BLaER1 (cell line): ENCODE results near the gene PSAPL1.

ENCODE experiments used
- H3K27ac ChIP-seq: shearing (Covaris generic); formaldehyde crosslinking; 2 replicates; pipeline ENCODE4 v1.8.1; 2022
- H3K27me3 ChIP-seq: shearing (Covaris generic); formaldehyde crosslinking; 2 replicates; pipeline ENCODE4 v1.8.1; 2022
- H3K36me3 ChIP-seq: shearing (Covaris generic); formaldehyde crosslinking; 2 replicates; pipeline ENCODE4 v1.8.1; 2022
- H3K4me1 ChIP-seq: shearing (Covaris generic); formaldehyde crosslinking; 2 replicates; pipeline ENCODE4 v1.8.1; 2022
- H3K4me2 ChIP-seq: shearing (Covaris generic); formaldehyde crosslinking; 2 replicates; pipeline ENCODE4 v1.8.1; 2022
- H3K4me3 ChIP-seq: shearing (Covaris generic); formaldehyde crosslinking; 2 replicates; pipeline ENCODE4 v1.8.1; 2022
- H3K9ac ChIP-seq: shearing (Covaris generic); formaldehyde crosslinking; 2 replicates; pipeline ENCODE4 v1.8.1; 2022
- H3K9me3 ChIP-seq: shearing (Covaris generic); formaldehyde crosslinking; 2 replicates; pipeline ENCODE4 v1.8.1; 2022
- H4K20me1 ChIP-seq: shearing (Covaris generic); formaldehyde crosslinking; 2 replicates; pipeline ENCODE4 v1.8.1; 2022
- Cebpa-rat ChIP-seq: shearing (Covaris generic); IDR thresholded peaks from 2 replicates; pipeline ENCODE4 v1.8.1; 2022

PSAPL1 gene

GRCh38 chr4:7390336-7390735, 44.4 kb downstream of the PSAPL1 start:
- peaks cover 84% of the 10 kb centered on the region for H3K4me1 ChIP-seq
- TF ChIP-seq Cebpa-rat = no peak
- no peaks in the 10 kb centered on the region for H3K36me3 ChIP-seq
- 0 out of 2 replicates have a peak overlapping the region, but pooled peaks have one; percentile 18 for H3K27ac ChIP-seq
- H4K20me1 ChIP-seq = peaks cover 32% of the 10 kb centered on the region; the same call in 1 of the 2 replicates
- H3K27me3 ChIP-seq = no peaks in the 10 kb centered on the region
- H3K4me2 ChIP-seq = peak overlapping the region; percentile 40; the same call in 1 of the 2 replicates
- H3K9me3 ChIP-seq = no peaks in the 10 kb centered on the region
- no peak overlapping the region for H3K9ac ChIP-seq
- H3K4me3 ChIP-seq = no peak overlapping the region

GRCh38 chr4:7389719-7390118, 45.0 kb downstream of the PSAPL1 start:
- Histone ChIP-seq H3K9me3 (no peaks in the 10 kb centered on the region), H3K4me3 (no peak overlapping the region), H3K27me3 (no peaks in the 10 kb centered on the region), H3K4me1 (peaks cover 84% of the 10 kb centered on the region), H3K9ac (no peak overlapping the region), H3K27ac (peak overlapping the region; percentile 18; the same call in 1 of the 2 replicates), H3K4me2 (peak overlapping the region; percentile 40), H3K36me3 (no peaks in the 10 kb centered on the region), H4K20me1 (peaks cover 32% of the 10 kb centered on the region; the same call in 1 of the 2 replicates)
- TF ChIP-seq Cebpa-rat = no peak

- H3K4me2 ChIP-seq = peak overlapping the region; percentile 40
- no peak overlapping the region for H3K4me3 ChIP-seq
- no peak for TF ChIP-seq Cebpa-rat
- H3K27ac ChIP-seq = peak overlapping the region; percentile 18; the same call in 1 of the 2 replicates
- no peaks in the 10 kb centered on the region for H3K9me3 ChIP-seq
- peaks cover 32% of the 10 kb centered on the region; the same call in 1 of the 2 replicates for H4K20me1 ChIP-seq
- H3K9ac ChIP-seq = no peak overlapping the region
- H3K36me3 ChIP-seq = no peaks in the 10 kb centered on the region
- no peaks in the 10 kb centered on the region for H3K27me3 ChIP-seq
- peaks cover 84% of the 10 kb centered on the region for H3K4me1 ChIP-seq
Measured at GRCh38 chr4:7389101-7389701, 45.5 kb downstream of the PSAPL1 start.

GRCh38 chr4:7388627-7389026, 46.1 kb downstream of the PSAPL1 start:
- H4K20me1 ChIP-seq = peaks cover 32% of the 10 kb centered on the region; the same call in 1 of the 2 replicates
- peaks cover 84% of the 10 kb centered on the region for H3K4me1 ChIP-seq
- H3K27me3 ChIP-seq = no peaks in the 10 kb centered on the region
- peak overlapping the region; percentile 40 for H3K4me2 ChIP-seq
- TF ChIP-seq Cebpa-rat = no peak
- no peak overlapping the region for H3K4me3 ChIP-seq
- no peak overlapping the region for H3K9ac ChIP-seq
- no peak overlapping the region for H3K27ac ChIP-seq
- H3K9me3 ChIP-seq = no peaks in the 10 kb centered on the region
- H3K36me3 ChIP-seq = no peaks in the 10 kb centered on the region

DNA sequence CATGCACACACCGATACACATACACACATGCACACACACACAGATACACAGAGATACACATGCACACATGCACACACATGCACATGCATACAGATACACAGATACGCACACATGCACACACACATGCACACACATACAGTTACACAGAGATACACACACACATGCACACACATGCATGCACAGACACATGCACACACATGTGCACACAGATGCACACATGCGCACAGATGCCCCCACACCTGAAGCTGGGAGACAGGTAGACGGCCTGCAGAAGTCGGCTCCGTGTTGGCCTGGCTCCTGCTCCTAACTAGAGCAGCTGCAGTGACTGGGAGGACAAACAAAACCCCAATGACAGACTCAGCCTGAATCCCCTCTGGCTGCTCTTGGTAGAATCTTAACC, 46.8 kb downstream of the PSAPL1 start:
- Histone ChIP-seq H3K4me3 (no peak overlapping the region), H3K4me1 (peaks cover 84% of the 10 kb centered on the region), H3K4me2 (peak overlapping the region; percentile 40), H3K9ac (no peak overlapping the region), H3K36me3 (no peaks in the 10 kb centered on the region), H4K20me1 (peaks cover 29% of the 10 kb centered on the region; the same call in 1 of the 2 replicates), H3K9me3 (no peaks in the 10 kb centered on the region), H3K27ac (no peak overlapping the region), H3K27me3 (no peaks in the 10 kb centered on the region)
- no peak for TF ChIP-seq Cebpa-rat

GRCh38 chr4:7384929-7385890, 49.5 kb downstream of the PSAPL1 start:
- no peaks in the 10 kb centered on the region for H3K9me3 ChIP-seq
- no peaks in the 10 kb centered on the region for H3K36me3 ChIP-seq
- H3K4me2 ChIP-seq = peak overlapping the region; percentile 98
- H3K4me3 ChIP-seq = no peak overlapping the region
- H3K27me3 ChIP-seq = no peaks in the 10 kb centered on the region
- peaks cover 84% of the 10 kb centered on the region for H3K4me1 ChIP-seq
- H4K20me1 ChIP-seq = peaks cover 10% of the 10 kb centered on the region; the same call in 1 of the 2 replicates
- no peak for TF ChIP-seq Cebpa-rat
- peak overlapping the region; percentile 78 for H3K27ac ChIP-seq
- peak overlapping the region; percentile 64 for H3K9ac ChIP-seq

GRCh38 chr4:7384003-7384928, 50.5 kb downstream of the PSAPL1 start:
- H3K9ac ChIP-seq = peak overlapping the region; percentile 64; the same call in 1 of the 2 replicates
- TF ChIP-seq Cebpa-rat = no peak
- no peak overlapping the region for H3K4me3 ChIP-seq
- H4K20me1 ChIP-seq = peaks cover under 1% of the 10 kb centered on the region; the same call in 1 of the 2 replicates
- no peaks in the 10 kb centered on the region for H3K36me3 ChIP-seq
- H3K27me3 ChIP-seq = no peaks in the 10 kb centered on the region
- peak overlapping the region; percentile 98 for H3K4me2 ChIP-seq
- peak overlapping the region; percentile 78 for H3K27ac ChIP-seq
- H3K9me3 ChIP-seq = no peaks in the 10 kb centered on the region
- H3K4me1 ChIP-seq = peaks cover 84% of the 10 kb centered on the region

DNA sequence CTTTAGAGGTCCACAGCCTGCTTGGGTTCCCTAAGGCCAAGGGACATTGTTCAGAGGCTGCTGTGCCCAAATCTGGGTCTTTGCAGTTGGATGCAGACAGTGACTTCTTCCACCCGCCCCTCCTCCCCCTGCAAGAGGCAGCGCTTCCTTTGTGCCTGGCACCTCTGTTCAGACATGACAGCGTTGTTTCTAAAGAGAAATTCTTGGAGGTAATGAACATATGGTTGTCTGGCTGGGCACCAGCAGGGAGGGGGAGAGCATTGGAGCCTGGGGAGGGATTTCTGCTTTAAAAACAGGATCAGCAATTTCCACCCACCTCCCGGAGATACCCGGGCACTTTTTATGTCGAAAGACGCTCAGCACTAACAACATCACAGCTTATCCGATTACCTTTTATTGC, 51.5 kb downstream of the PSAPL1 start:
- Histone ChIP-seq H4K20me1 (no peaks in the 10 kb centered on the region), H3K27ac (peak overlapping the region; percentile 90), H3K27me3 (no peaks in the 10 kb centered on the region), H3K4me3 (no peak overlapping the region), H3K4me2 (peak overlapping the region; percentile 98), H3K4me1 (peaks cover 84% of the 10 kb centered on the region), H3K36me3 (0 out of 2 replicates have a peak, but pooled peaks cover 5% of the 10 kb centered on the region), H3K9me3 (peaks cover 4% of the 10 kb centered on the region), H3K9ac (0 out of 2 replicates have a peak overlapping the region, but pooled peaks have one; percentile 32)
- no peak for TF ChIP-seq Cebpa-rat

- Histone ChIP-seq H3K27me3 (no peaks in the 10 kb centered on the region), H3K9ac (peak overlapping the region; percentile 60), H3K27ac (peak overlapping the region; percentile 90), H4K20me1 (no peaks in the 10 kb centered on the region), H3K4me2 (peak overlapping the region; percentile 98), H3K4me1 (peaks cover 84% of the 10 kb centered on the region), H3K9me3 (peaks cover 7% of the 10 kb centered on the region), H3K36me3 (0 out of 2 replicates have a peak, but pooled peaks cover 5% of the 10 kb centered on the region), H3K4me3 (no peak overlapping the region)
- no peak for TF ChIP-seq Cebpa-rat
Measured at GRCh38 chr4:7382634-7383014, 52.1 kb downstream of the PSAPL1 start.
